A549 (cell line): ENCODE data around the gene CBR4. TPM values are rescaled to one million over a fixed set of nuclear protein-coding genes. Genes with fewer than 3 reads are reported as not detected.
"Not testable (repeated sequence)": the region's sequence is repeated elsewhere in the genome, so short reads cannot be mapped to it uniquely, and the experiment has no call there.

ENCODE experiments used
- ATAC-seq, 2 experiments: fragments of 200-7000 bp in 1 of 2; fragments of >200 bp in 1 of 2; cut with Nextera tagmentation in 1 of 2; cut with Tn5 transposase in 1 of 2; 3 replicates each; pipeline versions ENCODE4 v1.8.0 to v1.9.1; 2018 to 2020; ENCODE audit warnings: mild to moderate bottlenecking in 1 of 2, moderate library complexity in 1 of 2
- CTCF ChIA-PET: fragments of 300-600 bp; sonication (Branson Sonifier 250); formaldehyde crosslinking; extraction: SDS; loops from one replicate; lab custom pipeline; 2021; ENCODE audit warnings: antibody characterized with exemption, inconsistent platforms; lab: Yijun Ruan, JAX
- POLR2A ChIA-PET: fragments of 350-600 bp; formaldehyde crosslinking; extraction: SDS; loops from one replicate; lab custom pipeline; 2021; ENCODE audit warnings: antibody characterized with exemption, inconsistent platforms; lab: Yijun Ruan, JAX
- DNase-seq, 2 experiments: peaks; one replicate each; pipeline versions ENCODE4 v3.0.0 to v3.0.0-alpha.2; 2011 to 2016; ENCODE audit warnings: low read depth in 1 of 2, low spot score in 1 of 2
- FAIRE-seq: peaks from 2 replicates; lab custom pipeline; 2011; peaks lifted over from hg19 to GRCh38; lab: Jason Lieb, UNC
- H3K27ac ChIP-seq, 2 experiments: fragments of >200 bp; sonication (Bioruptor Twin); formaldehyde crosslinking; 3 replicates each; pipeline ENCODE4 v1.5.1; 2016 to 2017
- H3K4me1 ChIP-seq: fragments of >200 bp; sonication (Bioruptor Twin); formaldehyde crosslinking; 3 replicates; pipeline ENCODE4 v1.6.1; 2016
- H3K4me2 ChIP-seq: fragments of >200 bp; sonication (Bioruptor Twin); formaldehyde crosslinking; 3 replicates; pipeline ENCODE4 v1.6.1; 2016
- H3K4me3 ChIP-seq: fragments of >200 bp; sonication (Bioruptor Twin); formaldehyde crosslinking; 3 replicates; pipeline ENCODE4 v1.5.1; 2016
- H3K9me3 ChIP-seq: fragments of >200 bp; sonication (Bioruptor Twin); formaldehyde crosslinking; 3 replicates; pipeline ENCODE4 v1.6.1; 2016
- BHLHE40 ChIP-seq: IDR thresholded peaks from 2 replicates; pipeline ENCODE4 v1.6.1; 2012; ENCODE audit warnings: low read depth, low read length, inconsistent platforms
- CBX2 ChIP-seq: fragments of 200-600 bp; sonication (generic); IDR thresholded peaks from 2 replicates; pipeline ENCODE4 v1.6.1; 2016; ENCODE audit warnings: low read depth, mild to moderate bottlenecking, borderline replicate concordance
- CBX8 ChIP-seq: fragments of 200-600 bp; sonication (generic); IDR thresholded peaks from 2 replicates; pipeline ENCODE4 v1.6.1; 2016
- CEBPB ChIP-seq, 2 experiments: fragments of >200 bp in 1 of 2; sonication (Bioruptor Twin) in 1 of 2; formaldehyde crosslinking in 1 of 2; IDR thresholded peaks; 2 replicates each; pipeline ENCODE4 v1.6.1; 2012 to 2016
- EP300 ChIP-seq, 2 experiments: fragments of >200 bp; sonication (Bioruptor Twin); formaldehyde crosslinking; IDR thresholded peaks; 2 replicates in 1 of 2; 3 replicates in 1 of 2; pipeline ENCODE4 v1.6.1; 2016 to 2017
- ESRRA ChIP-seq: fragments of 150-350 bp; IDR thresholded peaks from 2 replicates; pipeline ENCODE4 v1.6.1; 2014; ENCODE audit warnings: mild to moderate bottlenecking, low read length, borderline replicate concordance
- FOSL2 ChIP-seq, 2 experiments: fragments of 450-650 bp in 1 of 2; fragments of >200 bp in 1 of 2; sonication (Bioruptor Twin) in 1 of 2; formaldehyde crosslinking; IDR thresholded peaks; 2 replicates each; pipeline versions ENCODE4 v1.5.0 to v1.6.1; 2016 to 2020; ENCODE audit warnings: mild to moderate bottlenecking in 1 of 2, moderate library complexity in 1 of 2
- FOXS1 ChIP-seq: fragments of 250-450 bp; sonication (Bioruptor Pico); IDR thresholded peaks from 2 replicates; pipeline ENCODE4 v1.5.0; 2020; ENCODE audit warnings: mild to moderate bottlenecking, moderate library complexity
- HDAC2 ChIP-seq: fragments of 200-600 bp; sonication (generic); IDR thresholded peaks from 2 replicates; pipeline ENCODE4 v1.6.1; 2016
- HOXA7 ChIP-seq: fragments of 250-450 bp; sonication (Bioruptor Pico); IDR thresholded peaks from 2 replicates; pipeline ENCODE4 v1.5.0; 2020; ENCODE audit warnings: mild to moderate bottlenecking, moderate library complexity
- HOXB13 ChIP-seq: fragments of 250-450 bp; sonication (Bioruptor Pico); IDR thresholded peaks from 2 replicates; pipeline ENCODE4 v1.5.0; 2020; ENCODE audit warnings: low read depth, mild to moderate bottlenecking, moderate library complexity
- HOXB5 ChIP-seq: fragments of 250-450 bp; sonication (Bioruptor Pico); IDR thresholded peaks from 2 replicates; pipeline ENCODE4 v1.5.0; 2020; ENCODE audit warnings: mild to moderate bottlenecking, moderate library complexity
- JUN ChIP-seq, 2 experiments: fragments of >200 bp; sonication (Bioruptor Twin); formaldehyde crosslinking; IDR thresholded peaks; 2 replicates in 1 of 2; 3 replicates in 1 of 2; pipeline ENCODE4 v1.6.1; 2016 to 2017
- MAFK ChIP-seq: fragments of 450-650 bp; IDR thresholded peaks from 2 replicates; pipeline ENCODE4 v1.6.1; 2014; ENCODE audit not compliant: partially characterized antibody
- MAZ ChIP-seq: fragments of 150-350 bp; IDR thresholded peaks from 2 replicates; pipeline ENCODE4 v1.6.1; 2014; ENCODE audit warnings: antibody characterized with exemption, low read depth, low read length, borderline replicate concordance
- NR3C1 ChIP-seq: fragments of >200 bp; sonication (Bioruptor Twin); formaldehyde crosslinking; IDR thresholded peaks from 3 replicates; pipeline ENCODE4 v1.6.1; 2017
- POLR2A ChIP-seq: IDR thresholded peaks from 2 replicates; pipeline ENCODE4 v1.6.1; 2012; ENCODE audit warnings: mild to moderate bottlenecking, low read length
- RAD21 ChIP-seq, 2 experiments: fragments of >200 bp in 1 of 2; sonication (Bioruptor Twin) in 1 of 2; formaldehyde crosslinking in 1 of 2; IDR thresholded peaks in 1 of 2; conservative IDR thresholded peaks in 1 of 2; 2 replicates in 1 of 2; 3 replicates in 1 of 2; pipeline ENCODE4 v1.6.1; 2012 to 2018; ENCODE audit warnings: inconsistent platforms in 1 of 2
- RFX5 ChIP-seq: fragments of 450-650 bp; IDR thresholded peaks from 2 replicates; pipeline ENCODE4 v1.7.1; 2014; ENCODE audit warnings: antibody characterized with exemption, mild to moderate bottlenecking, moderate library complexity
- RNF2 ChIP-seq: fragments of 200-600 bp; sonication (generic); IDR thresholded peaks from 2 replicates; pipeline ENCODE4 v1.6.1; 2016; ENCODE audit warnings: low read depth, mild to moderate bottlenecking, antibody characterized with exemption, moderate library complexity, borderline replicate concordance
- ZC3H11A ChIP-seq: fragments of 450-650 bp; IDR thresholded peaks from 2 replicates; pipeline ENCODE4 v1.6.1; 2014; ENCODE audit warnings: antibody characterized with exemption, mild to moderate bottlenecking
- ZNF302 ChIP-seq: fragments of 250-450 bp; sonication (Bioruptor Pico); IDR thresholded peaks from 2 replicates; pipeline ENCODE4 v1.9.0; 2021; ENCODE audit warnings: inconsistent platforms, mild to moderate bottlenecking, moderate library complexity
- WGBS: methylation state at CpG from one replicate; pipeline ENCODE4 v1.1.6; 2017; ENCODE audit errors: missing lambda C conversion rate; 5-methylcytosine and 5-hydroxymethylcytosine counted together
- polyA plus RNA-seq, 4 experiments: library from polyadenylated mRNA; depleted of rRNA in 3 of 4; stranded (reverse); fragments of >200 nt; fragmentation: RNase III in 1 of 4; extraction: RNeasy Plus Mini Kit Qiagen cat#74134 plus additional on column Dnase treatment in 1 of 4; gene quantifications; 2 replicates in 3 of 4; 3 replicates in 1 of 4; pipeline ENCODE4 v1.2.3, GENCODE V29; 2011 to 2017
- TF ChIP-seq, protein P1 (sequence below): fragments of >200 bp; sonication (Bioruptor Twin); formaldehyde crosslinking; IDR thresholded peaks from 2 replicates; pipeline ENCODE4 v1.6.1; 2016
- TF ChIP-seq, protein P2 (sequence below): fragments of 450-650 bp; IDR thresholded peaks from 2 replicates; pipeline ENCODE4 v1.6.1; 2014; ENCODE audit warnings: antibody characterized with exemption
- TF ChIP-seq, protein P3 (sequence below): fragments of >200 bp; sonication (Bioruptor Twin); formaldehyde crosslinking; IDR thresholded peaks from 3 replicates; pipeline ENCODE4 v1.6.1; 2016
- TF ChIP-seq, protein P4 (sequence below): IDR thresholded peaks from 2 replicates; pipeline ENCODE4 v1.6.1; 2012
- TF ChIP-seq, protein P5 (sequence below): fragments of >200 bp; sonication (Bioruptor Twin); formaldehyde crosslinking; IDR thresholded peaks from 3 replicates; pipeline ENCODE4 v1.5.1; 2016

Gene CBR4
- polyA plus RNA-seq, 2 of the 4 experiments (the other 2 are of a cell fraction): 8.9 to 9.3 TPM

DNA sequence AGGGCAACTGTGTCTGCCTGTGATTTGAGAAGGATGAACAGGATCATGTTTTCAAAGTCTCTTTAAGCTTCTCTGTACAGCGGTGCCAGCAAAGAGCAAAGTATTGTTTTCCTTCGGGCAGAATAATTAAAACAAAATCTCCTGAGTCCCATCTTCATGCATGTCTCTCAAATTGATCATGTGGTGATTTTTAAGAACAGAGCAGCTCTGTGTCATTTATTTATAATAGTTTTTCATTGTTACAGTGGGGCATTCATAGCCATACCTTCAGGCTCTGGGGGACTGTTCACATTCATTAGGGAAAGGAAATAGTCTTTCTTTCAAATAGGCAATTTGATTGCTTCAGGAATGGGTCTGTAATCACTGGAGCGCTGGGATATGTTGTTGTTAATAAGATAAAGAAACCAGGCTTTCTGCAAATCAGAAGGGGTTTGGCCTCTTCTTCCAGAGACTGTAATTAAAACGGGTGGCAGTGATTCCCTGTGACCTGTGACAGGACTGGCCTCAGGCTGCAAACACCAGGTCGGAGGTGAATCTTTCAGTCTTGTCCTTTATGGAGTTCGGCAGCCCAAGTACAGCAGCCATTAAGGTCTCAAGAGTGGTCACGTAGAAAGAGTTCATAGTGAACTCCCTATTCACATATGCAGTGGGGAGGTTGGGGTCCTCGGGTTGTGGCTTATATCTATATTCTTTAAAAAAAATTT, 29.3 kb upstream of the CBR4 start:
- H3K27ac ChIP-seq: no peak overlapping the region
- CTCF ChIA-PET: interaction anchor here (1.1 to 1.2 kb wide), 2 partner anchors 29 to 446 kb away, joined by 3 read pairs; no protein-coding TSS in a partner anchor
- FAIRE-seq (no peak), ATAC-seq (no peak), DNase-seq (no peak)
- H3K4me1 ChIP-seq: no peaks in the 10 kb centered on the region
- TF ChIP-seq, protein P1, sequence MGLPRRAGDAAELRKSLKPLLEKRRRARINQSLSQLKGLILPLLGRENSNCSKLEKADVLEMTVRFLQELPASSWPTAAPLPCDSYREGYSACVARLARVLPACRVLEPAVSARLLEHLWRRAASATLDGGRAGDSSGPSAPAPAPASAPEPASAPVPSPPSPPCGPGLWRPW: no peak
- no peak for TF ChIP-seq JUN (IDR thresholded peaks at IDR 0.05)
- no peak for TF ChIP-seq MAFK
- TF ChIP-seq, protein P2, sequence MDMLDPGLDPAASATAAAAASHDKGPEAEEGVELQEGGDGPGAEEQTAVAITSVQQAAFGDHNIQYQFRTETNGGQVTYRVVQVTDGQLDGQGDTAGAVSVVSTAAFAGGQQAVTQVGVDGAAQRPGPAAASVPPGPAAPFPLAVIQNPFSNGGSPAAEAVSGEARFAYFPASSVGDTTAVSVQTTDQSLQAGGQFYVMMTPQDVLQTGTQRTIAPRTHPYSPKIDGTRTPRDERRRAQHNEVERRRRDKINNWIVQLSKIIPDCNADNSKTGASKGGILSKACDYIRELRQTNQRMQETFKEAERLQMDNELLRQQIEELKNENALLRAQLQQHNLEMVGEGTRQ: no peak
- no peak for TF ChIP-seq HDAC2
- TF ChIP-seq FOXS1: no peak
- TF ChIP-seq ESRRA: no peak
- no peak for TF ChIP-seq HOXB5
- no peak for TF ChIP-seq CEBPB (IDR thresholded peaks at IDR 0.05)
- no peak for TF ChIP-seq RNF2
- TF ChIP-seq, protein P3, sequence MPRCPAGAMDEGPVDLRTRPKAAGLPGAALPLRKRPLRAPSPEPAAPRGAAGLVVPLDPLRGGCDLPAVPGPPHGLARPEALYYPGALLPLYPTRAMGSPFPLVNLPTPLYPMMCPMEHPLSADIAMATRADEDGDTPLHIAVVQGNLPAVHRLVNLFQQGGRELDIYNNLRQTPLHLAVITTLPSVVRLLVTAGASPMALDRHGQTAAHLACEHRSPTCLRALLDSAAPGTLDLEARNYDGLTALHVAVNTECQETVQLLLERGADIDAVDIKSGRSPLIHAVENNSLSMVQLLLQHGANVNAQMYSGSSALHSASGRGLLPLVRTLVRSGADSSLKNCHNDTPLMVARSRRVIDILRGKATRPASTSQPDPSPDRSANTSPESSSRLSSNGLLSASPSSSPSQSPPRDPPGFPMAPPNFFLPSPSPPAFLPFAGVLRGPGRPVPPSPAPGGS: no peak
- no peak for TF ChIP-seq CBX8
- TF ChIP-seq EP300 (IDR thresholded peaks at IDR 0.05): no peak
- TF ChIP-seq RFX5: no peak
- no peak for TF ChIP-seq HOXA7 (CRISPR knock-in tag)
- TF ChIP-seq RAD21 (conservative IDR thresholded peaks at IDR 0.05 in 1 of 2, IDR thresholded peaks at IDR 0.05 in 1 of 2): no peak
- no peak for TF ChIP-seq HOXB13
- no peak for TF ChIP-seq POLR2A
- TF ChIP-seq BHLHE40: no peak
- H3K9me3 ChIP-seq: no peaks in the 10 kb centered on the region
- POLR2A ChIA-PET: no interaction called here
- no peak overlapping the region for H3K4me3 ChIP-seq
- H3K4me2 ChIP-seq: no peak overlapping the region
- WGBS: 79% methylated on average over 8 of the region's 8 CpGs

DNA sequence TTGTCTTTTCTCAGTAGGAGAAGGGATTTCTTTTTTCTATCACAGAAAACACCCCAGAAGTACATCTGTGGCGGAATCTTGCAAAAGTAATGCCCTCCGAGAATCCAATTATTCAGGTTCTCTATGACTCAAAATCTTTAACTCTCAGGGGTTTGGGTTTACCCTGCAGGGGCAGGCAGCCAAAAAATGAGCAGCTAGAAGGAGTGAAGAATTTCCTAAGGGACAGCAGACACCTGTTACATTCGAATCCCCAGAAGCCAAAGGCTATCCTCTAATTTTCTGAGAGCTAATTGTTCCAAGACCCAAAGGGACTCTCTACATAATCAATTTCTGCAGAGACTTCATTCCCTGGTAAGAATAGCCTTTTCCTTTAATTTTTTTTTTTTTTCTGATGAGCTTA, 27.5 kb upstream of the CBR4 start:
- DNase-seq (no peak), FAIRE-seq (no peak), ATAC-seq (no peak)
- H3K4me3 ChIP-seq: no peak overlapping the region
- TF ChIP-seq, protein P4, sequence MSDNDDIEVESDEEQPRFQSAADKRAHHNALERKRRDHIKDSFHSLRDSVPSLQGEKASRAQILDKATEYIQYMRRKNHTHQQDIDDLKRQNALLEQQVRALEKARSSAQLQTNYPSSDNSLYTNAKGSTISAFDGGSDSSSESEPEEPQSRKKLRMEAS: no peak
- TF ChIP-seq FOXS1: no peak
- TF ChIP-seq CBX2: no peak
- no peak for TF ChIP-seq HOXA7 (CRISPR knock-in tag)
- TF ChIP-seq, protein P5, sequence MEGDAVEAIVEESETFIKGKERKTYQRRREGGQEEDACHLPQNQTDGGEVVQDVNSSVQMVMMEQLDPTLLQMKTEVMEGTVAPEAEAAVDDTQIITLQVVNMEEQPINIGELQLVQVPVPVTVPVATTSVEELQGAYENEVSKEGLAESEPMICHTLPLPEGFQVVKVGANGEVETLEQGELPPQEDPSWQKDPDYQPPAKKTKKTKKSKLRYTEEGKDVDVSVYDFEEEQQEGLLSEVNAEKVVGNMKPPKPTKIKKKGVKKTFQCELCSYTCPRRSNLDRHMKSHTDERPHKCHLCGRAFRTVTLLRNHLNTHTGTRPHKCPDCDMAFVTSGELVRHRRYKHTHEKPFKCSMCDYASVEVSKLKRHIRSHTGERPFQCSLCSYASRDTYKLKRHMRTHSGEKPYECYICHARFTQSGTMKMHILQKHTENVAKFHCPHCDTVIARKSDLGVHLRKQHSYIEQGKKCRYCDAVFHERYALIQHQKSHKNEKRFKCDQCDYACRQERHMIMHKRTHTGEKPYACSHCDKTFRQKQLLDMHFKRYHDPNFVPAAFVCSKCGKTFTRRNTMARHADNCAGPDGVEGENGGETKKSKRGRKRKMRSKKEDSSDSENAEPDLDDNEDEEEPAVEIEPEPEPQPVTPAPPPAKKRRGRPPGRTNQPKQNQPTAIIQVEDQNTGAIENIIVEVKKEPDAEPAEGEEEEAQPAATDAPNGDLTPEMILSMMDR: no peak
- no peak for TF ChIP-seq NR3C1
- no peak for TF ChIP-seq ZNF302 (CRISPR knock-in tag)
- TF ChIP-seq MAZ: no peak
- no peak for TF ChIP-seq JUN (IDR thresholded peaks at IDR 0.05)
- TF ChIP-seq ZC3H11A: no peak
- TF ChIP-seq FOSL2 (IDR thresholded peaks at IDR 0.05): no peak
- TF ChIP-seq FOSL2 (CRISPR knock-in tag; IDR thresholded peaks at IDR 0.05): no peak
- ChIA-PET CTCF (no interaction called here), POLR2A (interaction anchor here (1.1 kb wide), 1 partner anchor 27 kb away, joined by 4 read pairs; the partner anchor contains the start of gene CBR4)
- WGBS: 93% methylated on average over 3 of the region's 3 CpGs
- no peaks in the 10 kb centered on the region for H3K4me1 ChIP-seq
- no peaks in the 10 kb centered on the region for H3K9me3 ChIP-seq
- no peak overlapping the region for H3K4me2 ChIP-seq
- H3K27ac ChIP-seq: no peak overlapping the region

DNA sequence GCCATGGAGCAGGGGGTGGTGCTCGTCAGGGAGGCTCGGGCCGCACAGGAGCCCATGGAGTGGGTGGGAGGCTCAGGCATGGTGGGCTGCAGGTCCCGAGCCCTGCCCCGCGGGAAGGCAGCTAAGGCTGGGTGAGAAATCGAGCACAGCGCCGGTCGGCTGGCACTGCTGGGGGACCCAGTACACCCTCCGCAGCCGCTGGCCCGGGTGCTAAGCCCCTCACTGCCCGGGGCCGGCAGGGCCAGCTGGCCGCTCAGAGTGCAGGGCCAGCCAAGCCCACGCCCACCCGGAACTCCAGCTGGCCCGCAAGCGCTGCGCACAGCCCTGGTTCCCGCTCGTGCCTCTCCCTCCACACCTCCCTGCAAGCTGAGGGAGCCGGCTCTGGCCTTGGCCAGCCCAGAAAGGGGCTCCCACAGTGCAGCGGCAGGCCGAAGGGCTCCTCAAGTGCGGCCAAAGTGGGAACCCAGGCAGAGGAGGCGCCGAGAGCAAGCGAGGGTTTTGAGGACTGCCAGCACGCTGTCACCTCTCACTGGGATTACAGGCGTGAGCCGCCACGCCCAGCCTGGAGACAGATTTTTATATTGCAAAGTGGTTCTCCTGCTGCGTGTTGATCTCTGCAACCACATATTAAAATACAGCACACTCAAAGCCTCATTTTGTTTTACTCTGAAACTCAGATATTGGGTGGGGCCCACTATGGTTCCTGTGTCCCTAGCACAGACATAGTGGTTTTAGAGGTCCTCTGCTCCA, 26.0 kb upstream of the CBR4 start:
- 96% methylated on average over 11 of the region's 35 CpGs for WGBS
- H3K4me1 ChIP-seq, DNase-seq, ATAC-seq, H3K4me2 ChIP-seq, H3K9me3 ChIP-seq, FAIRE-seq, CTCF ChIA-PET, POLR2A ChIA-PET, H3K4me3 ChIP-seq, H3K27ac ChIP-seq: not testable (repeated sequence)
